ENCODE data around the gene DIP2C. TPM values are rescaled to one million over a fixed set of nuclear protein-coding genes. Genes with fewer than 3 reads are reported as not detected.

DIP2C gene
- polyA plus RNA-seq, 3 donors: 0.11 TPM; not detected in 2

DNA sequence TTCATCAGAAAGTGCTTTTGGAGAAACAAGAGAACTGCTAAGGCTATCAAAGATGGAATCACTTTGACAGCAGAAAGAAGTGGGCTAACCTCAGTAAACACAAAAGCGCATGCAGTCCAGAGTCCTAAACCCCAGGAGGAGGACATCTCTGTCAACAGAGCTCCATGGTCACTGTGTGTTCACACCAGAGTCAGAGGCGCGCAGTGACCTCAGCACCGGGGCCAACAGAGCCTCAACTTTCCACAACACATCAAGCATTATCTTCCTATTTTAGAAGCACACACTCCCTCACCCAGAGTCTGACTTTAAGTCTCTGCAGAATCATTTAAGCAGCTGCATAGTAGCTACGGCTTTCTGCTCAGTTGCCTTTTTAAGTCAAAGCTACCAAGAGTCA, 195.3 kb downstream of the DIP2C start:
- no peak overlapping the region for H2AFZ ChIP-seq (ENCODE audit: insufficient read depth, low read depth, low read length, poor library complexity, severe bottlenecking)
- intact Hi-C loops (cut with micrococcal nuclease): no loop called here
- no peak overlapping the region for H3K4me3 ChIP-seq (replicated peaks in 1 of 3; ENCODE audit: low read depth in 2 of 3, low read length in 3 of 3)
- H3K79me2 ChIP-seq (ENCODE audit: insufficient read depth, low read length): no peaks in the 10 kb centered on the region
- Mint-ChIP-seq H3K36me3 (no peaks in the 10 kb centered on the region), H3K27ac (no peak overlapping the region), H3K9me3 (no peaks in the 10 kb centered on the region), H3K4me3 (peak overlapping the region in 1 of 2 donors; percentile 7), H3K27me3 (ENCODE audit: low read depth in 3 of 3) (peaks cover 9 to 26% (median 17%) of the 10 kb centered on the region in 3 donors), H3K4me1 (no peaks in the 10 kb centered on the region)
- H3K9me3 ChIP-seq (replicated peaks in 1 of 2; ENCODE audit: control insufficient read depth in 1 of 2, insufficient read depth in 1 of 2, low read length in 2 of 2): no peaks in the 10 kb centered on the region
- peaks cover 0 to 12% of the 10 kb centered on the region in 2 donors for H3K27me3 ChIP-seq (ENCODE audit: control insufficient read depth in 2 of 2, insufficient read depth in 2 of 2, low read length in 2 of 2)
- DNase-seq: no peak
- 94% methylated on average over 5 of the region's 5 CpGs for WGBS (ENCODE audit: insufficient coverage)
- TF ChIP-seq, protein P1, sequence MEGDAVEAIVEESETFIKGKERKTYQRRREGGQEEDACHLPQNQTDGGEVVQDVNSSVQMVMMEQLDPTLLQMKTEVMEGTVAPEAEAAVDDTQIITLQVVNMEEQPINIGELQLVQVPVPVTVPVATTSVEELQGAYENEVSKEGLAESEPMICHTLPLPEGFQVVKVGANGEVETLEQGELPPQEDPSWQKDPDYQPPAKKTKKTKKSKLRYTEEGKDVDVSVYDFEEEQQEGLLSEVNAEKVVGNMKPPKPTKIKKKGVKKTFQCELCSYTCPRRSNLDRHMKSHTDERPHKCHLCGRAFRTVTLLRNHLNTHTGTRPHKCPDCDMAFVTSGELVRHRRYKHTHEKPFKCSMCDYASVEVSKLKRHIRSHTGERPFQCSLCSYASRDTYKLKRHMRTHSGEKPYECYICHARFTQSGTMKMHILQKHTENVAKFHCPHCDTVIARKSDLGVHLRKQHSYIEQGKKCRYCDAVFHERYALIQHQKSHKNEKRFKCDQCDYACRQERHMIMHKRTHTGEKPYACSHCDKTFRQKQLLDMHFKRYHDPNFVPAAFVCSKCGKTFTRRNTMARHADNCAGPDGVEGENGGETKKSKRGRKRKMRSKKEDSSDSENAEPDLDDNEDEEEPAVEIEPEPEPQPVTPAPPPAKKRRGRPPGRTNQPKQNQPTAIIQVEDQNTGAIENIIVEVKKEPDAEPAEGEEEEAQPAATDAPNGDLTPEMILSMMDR (IDR thresholded peaks at IDR 0.05): no peak
- no peak overlapping the region for H3K9ac ChIP-seq (ENCODE audit: insufficient read depth, low read length, poor library complexity, severe bottlenecking)
- H3K36me3 ChIP-seq (replicated peaks in 1 of 2; ENCODE audit: control insufficient read depth in 1 of 2, insufficient read depth in 2 of 2, low read length in 2 of 2): no peaks in the 10 kb centered on the region
- H3K4me1 ChIP-seq (ENCODE audit: control insufficient read depth in 1 of 2, insufficient read depth in 2 of 2, low read length in 2 of 2): no peaks in the 10 kb centered on the region
- H3K27ac ChIP-seq (ENCODE audit: low read depth in 1 of 2, low read length in 2 of 2): no peak overlapping the region
- no peak overlapping the region for H3K4me2 ChIP-seq (replicated peaks; ENCODE audit: extremely low read depth, low read length, poor library complexity, severe bottlenecking)
- no peaks in the 10 kb centered on the region for H4K20me1 ChIP-seq (ENCODE audit: insufficient read depth, low read length)

DNA sequence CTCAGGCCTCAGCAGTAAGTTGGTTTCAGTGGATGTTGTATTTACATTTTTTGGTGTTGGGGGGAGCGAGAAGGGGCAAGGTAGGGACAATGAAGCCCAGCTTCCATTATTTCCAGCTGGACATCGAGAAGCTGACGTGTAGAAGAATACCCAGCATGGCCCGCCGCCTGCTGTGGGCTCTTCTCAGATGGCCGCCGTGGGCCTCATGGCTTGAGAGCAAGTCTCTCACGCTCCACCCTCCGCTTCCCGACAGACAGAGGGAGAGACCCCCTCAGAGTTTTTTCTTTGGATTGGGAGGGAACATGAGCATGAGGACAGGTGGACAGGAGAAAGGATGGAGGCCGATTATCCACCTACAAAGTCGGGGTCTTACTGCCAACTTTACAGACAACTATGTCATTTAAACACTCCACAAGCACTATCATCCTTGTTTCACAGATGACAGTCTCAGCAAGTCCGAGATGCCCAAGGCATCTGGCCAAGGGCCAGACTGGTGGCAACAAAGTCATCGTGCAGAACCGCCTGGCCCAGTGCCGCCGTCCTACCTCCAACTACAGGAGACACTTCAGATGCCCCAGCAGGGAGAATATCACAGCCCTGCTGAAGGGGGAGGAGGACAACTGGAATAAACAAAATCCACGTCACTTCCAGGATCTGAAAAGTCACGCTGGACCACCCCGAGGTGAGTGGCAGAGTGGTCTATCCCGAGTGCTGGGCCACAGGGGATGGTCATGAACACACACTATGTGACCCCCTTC, 195.9 kb downstream of the DIP2C start:
- Mint-ChIP-seq H3K9me3 (no peaks in the 10 kb centered on the region), H3K36me3 (no peaks in the 10 kb centered on the region), H3K27me3 (ENCODE audit: low read depth in 3 of 3) (peaks cover 5 to 20% (median 13%) of the 10 kb centered on the region in 3 donors), H3K4me1 (no peaks in the 10 kb centered on the region), H3K4me3 (no peak overlapping the region), H3K27ac (no peak overlapping the region)
- H3K4me1 ChIP-seq (ENCODE audit: control insufficient read depth in 1 of 2, insufficient read depth in 2 of 2, low read length in 2 of 2): no peaks in the 10 kb centered on the region
- H4K20me1 ChIP-seq (ENCODE audit: insufficient read depth, low read length): no peaks in the 10 kb centered on the region
- H3K4me3 ChIP-seq (replicated peaks in 1 of 3; ENCODE audit: low read depth in 2 of 3, low read length in 3 of 3): no peak overlapping the region
- no peaks in the 10 kb centered on the region for H3K9me3 ChIP-seq (replicated peaks in 1 of 2; ENCODE audit: control insufficient read depth in 1 of 2, insufficient read depth in 1 of 2, low read length in 2 of 2)
- DNase-seq: no peak
- intact Hi-C loops (cut with micrococcal nuclease): no loop called here
- H3K36me3 ChIP-seq (replicated peaks in 1 of 2; ENCODE audit: control insufficient read depth in 1 of 2, insufficient read depth in 2 of 2, low read length in 2 of 2): no peaks in the 10 kb centered on the region
- 93% methylated on average over 12 of the region's 21 CpGs for WGBS (ENCODE audit: insufficient coverage)
- H3K27ac ChIP-seq (ENCODE audit: low read depth in 1 of 2, low read length in 2 of 2): no peak overlapping the region
- H2AFZ ChIP-seq (ENCODE audit: insufficient read depth, low read depth, low read length, poor library complexity, severe bottlenecking): no peak overlapping the region
- H3K27me3 ChIP-seq (ENCODE audit: control insufficient read depth in 2 of 2, insufficient read depth in 2 of 2, low read length in 2 of 2): peaks cover 0 to 11% of the 10 kb centered on the region in 2 donors
- TF ChIP-seq, protein P1 (IDR thresholded peaks at IDR 0.05): no peak
- H3K9ac ChIP-seq (ENCODE audit: insufficient read depth, low read length, poor library complexity, severe bottlenecking): no peak overlapping the region
- no peak overlapping the region for H3K4me2 ChIP-seq (replicated peaks; ENCODE audit: extremely low read depth, low read length, poor library complexity, severe bottlenecking)
- H3K79me2 ChIP-seq (ENCODE audit: insufficient read depth, low read length): no peaks in the 10 kb centered on the region

Data from CD14-positive monocyte (primary cell).